Thoracic aorta (tissue), 2 donors: ENCODE measurements around the gene COL21A1. TPM values are rescaled to one million over a fixed set of nuclear protein-coding genes. Genes with fewer than 3 reads are reported as not detected.
A peak's percentile ranks its signal among the peaks of the same experiment; 100 is the strongest.

ENCODE experiments used
- ATAC-seq: fragments of 150-250 bp; one replicate; pipeline ENCODE4 v1.8.0; 2017; ENCODE audit warnings: low read depth; ENCODE audit not compliant: insufficient number of reproducible peaks, low FRiP score
- DNase-seq: peaks from one replicate; pipeline ENCODE4 v3.0.0-alpha.2; 2020; ENCODE audit warnings: low spot score
- H3K27ac ChIP-seq, 2 donors: fragments of 200-600 bp; sonication (generic); 1 replicate in 1 of 2; 2 replicates in 1 of 2; pipeline ENCODE4 v1.5.1; 2016; ENCODE audit warnings: mild to moderate bottlenecking in 2 of 2, moderate library complexity in 2 of 2
- H3K27me3 ChIP-seq: fragments of 200-600 bp; sonication (generic); replicated peaks from 2 replicates; pipeline ENCODE4 v1.6.0; 2016; ENCODE audit warnings: mild to moderate bottlenecking; ENCODE audit not compliant: insufficient read depth
- H3K36me3 ChIP-seq: fragments of 200-600 bp; sonication (generic); one replicate; pipeline ENCODE4 v1.5.1; 2016
- H3K4me1 ChIP-seq, 2 donors: fragments of 200-600 bp; sonication (generic); 1 replicate in 1 of 2; 2 replicates in 1 of 2; pipeline versions ENCODE4 v1.5.1 to v1.6.0; 2016; ENCODE audit warnings: low read depth in 2 of 2, mild to moderate bottlenecking in 1 of 2; ENCODE audit not compliant: control insufficient read depth in 1 of 2
- H3K4me3 ChIP-seq: fragments of 200-600 bp; sonication (generic); 2 replicates; pipeline ENCODE4 v1.5.1; 2016; ENCODE audit warnings: mild to moderate bottlenecking
- H3K9me3 ChIP-seq: fragments of 200-600 bp; sonication (generic); 2 replicates; pipeline ENCODE4 v1.5.1; 2016
- total RNA-seq, 2 donors: library from RNA; depleted of rRNA; stranded (reverse); fragments of >200 nt; gene quantifications; one replicate each; pipeline versions ENCODE4 v1.1.0 to v1.2.3, GENCODE V29; 2016
- TF ChIP-seq, protein P1 (sequence below): fragments of 200-600 bp; sonication (generic); IDR thresholded peaks from one replicate; pipeline ENCODE4 v1.5.1; 2019; ENCODE audit warnings: antibody characterized with exemption

COL21A1 gene
- total RNA-seq, 2 donors from 2014 or later: 52.6 to 53.7 TPM

DNA sequence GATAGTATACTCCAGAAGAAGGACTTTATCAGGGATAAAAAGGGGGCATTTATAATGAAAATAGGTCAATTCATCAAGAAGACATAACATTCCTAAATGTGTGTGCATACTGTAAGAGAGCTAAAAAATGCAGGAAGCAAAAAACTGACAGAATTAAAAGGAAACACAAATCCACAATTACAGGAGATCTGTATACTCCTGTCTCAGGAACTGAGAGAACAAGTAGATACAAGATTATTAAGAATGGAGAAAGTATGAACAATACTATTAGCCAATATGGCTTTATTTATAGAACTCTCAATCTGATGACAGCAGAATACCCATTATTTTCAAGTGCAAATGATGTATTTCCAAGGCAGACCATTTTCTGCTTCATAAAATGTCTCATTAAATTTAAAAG, 204.3 kb downstream of the COL21A1 start:
- TF ChIP-seq, protein P1, sequence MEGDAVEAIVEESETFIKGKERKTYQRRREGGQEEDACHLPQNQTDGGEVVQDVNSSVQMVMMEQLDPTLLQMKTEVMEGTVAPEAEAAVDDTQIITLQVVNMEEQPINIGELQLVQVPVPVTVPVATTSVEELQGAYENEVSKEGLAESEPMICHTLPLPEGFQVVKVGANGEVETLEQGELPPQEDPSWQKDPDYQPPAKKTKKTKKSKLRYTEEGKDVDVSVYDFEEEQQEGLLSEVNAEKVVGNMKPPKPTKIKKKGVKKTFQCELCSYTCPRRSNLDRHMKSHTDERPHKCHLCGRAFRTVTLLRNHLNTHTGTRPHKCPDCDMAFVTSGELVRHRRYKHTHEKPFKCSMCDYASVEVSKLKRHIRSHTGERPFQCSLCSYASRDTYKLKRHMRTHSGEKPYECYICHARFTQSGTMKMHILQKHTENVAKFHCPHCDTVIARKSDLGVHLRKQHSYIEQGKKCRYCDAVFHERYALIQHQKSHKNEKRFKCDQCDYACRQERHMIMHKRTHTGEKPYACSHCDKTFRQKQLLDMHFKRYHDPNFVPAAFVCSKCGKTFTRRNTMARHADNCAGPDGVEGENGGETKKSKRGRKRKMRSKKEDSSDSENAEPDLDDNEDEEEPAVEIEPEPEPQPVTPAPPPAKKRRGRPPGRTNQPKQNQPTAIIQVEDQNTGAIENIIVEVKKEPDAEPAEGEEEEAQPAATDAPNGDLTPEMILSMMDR: no peak
- DNase-seq: no peak
- no peaks in the 10 kb centered on the region for H3K9me3 ChIP-seq

DNA sequence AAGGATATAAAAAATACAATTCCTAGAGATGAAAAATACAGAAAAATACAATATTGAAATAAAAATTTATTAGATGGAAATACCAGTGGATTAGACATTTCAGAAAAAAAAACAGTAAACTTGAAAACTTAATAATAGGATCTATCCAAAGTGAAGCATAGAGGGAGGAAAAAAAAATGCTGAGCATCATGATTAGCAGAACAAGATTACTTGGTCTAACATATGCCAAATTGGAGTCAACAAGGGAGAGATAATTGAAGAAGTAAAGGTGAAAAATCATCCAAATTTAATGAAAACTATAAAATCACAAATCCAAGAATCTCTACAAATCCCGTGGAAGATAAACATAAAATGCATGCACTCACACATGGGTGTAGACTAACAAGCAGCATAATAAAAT, 205.8 kb downstream of the COL21A1 start:
- Histone ChIP-seq H3K9me3 (no peaks in the 10 kb centered on the region), H3K27me3 (no peaks in the 10 kb centered on the region), H3K4me3 (no peak overlapping the region), H3K27ac (no peak overlapping the region), H3K36me3 (no peaks in the 10 kb centered on the region), H3K4me1 (peaks cover 13 to 17% of the 10 kb centered on the region in 2 donors)
- ATAC-seq (no peak), DNase-seq (no peak)
- TF ChIP-seq, protein P1: no peak

More for the DNA sequence above, 204.3 kb downstream of the COL21A1 start:
- peaks cover 8 to 17% of the 10 kb centered on the region in 2 donors for H3K4me1 ChIP-seq
- no peak overlapping the region for H3K27ac ChIP-seq
- H3K27me3 ChIP-seq: no peaks in the 10 kb centered on the region
- no peak for ATAC-seq
- H3K4me3 ChIP-seq: no peak overlapping the region
- no peaks in the 10 kb centered on the region for H3K36me3 ChIP-seq

DNA sequence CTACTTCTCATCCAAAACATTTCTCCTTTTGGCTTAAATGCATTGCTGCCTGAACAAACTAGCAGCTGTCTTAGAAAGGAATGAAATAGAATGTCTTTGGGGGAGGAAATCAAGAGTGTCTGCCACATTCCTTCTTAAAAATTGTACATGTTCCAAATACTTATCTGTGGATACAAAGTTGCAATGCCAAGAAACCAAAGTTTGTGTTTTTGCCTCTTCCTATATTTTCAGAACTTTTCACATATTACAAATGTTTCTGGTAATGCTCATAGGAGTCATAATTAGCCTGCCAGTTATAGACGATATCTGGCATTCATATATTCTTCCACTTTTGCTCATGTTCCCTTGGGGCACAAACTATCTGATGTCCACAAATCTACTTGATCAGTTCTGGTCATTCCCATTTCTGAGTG, 206.5 kb downstream of the COL21A1 start:
- H3K36me3 ChIP-seq: no peaks in the 10 kb centered on the region
- no peak overlapping the region for H3K4me3 ChIP-seq
- TF ChIP-seq, protein P1: no peak
- DNase-seq (no peak), ATAC-seq (no peak)
- no peaks in the 10 kb centered on the region for H3K27me3 ChIP-seq
- no peaks in the 10 kb centered on the region for H3K9me3 ChIP-seq
- H3K4me1 ChIP-seq: peaks cover 11 to 13% of the 10 kb centered on the region in 2 donors
- H3K27ac ChIP-seq: peak overlapping the region in 1 of 2 donors; percentile 23

DNA sequence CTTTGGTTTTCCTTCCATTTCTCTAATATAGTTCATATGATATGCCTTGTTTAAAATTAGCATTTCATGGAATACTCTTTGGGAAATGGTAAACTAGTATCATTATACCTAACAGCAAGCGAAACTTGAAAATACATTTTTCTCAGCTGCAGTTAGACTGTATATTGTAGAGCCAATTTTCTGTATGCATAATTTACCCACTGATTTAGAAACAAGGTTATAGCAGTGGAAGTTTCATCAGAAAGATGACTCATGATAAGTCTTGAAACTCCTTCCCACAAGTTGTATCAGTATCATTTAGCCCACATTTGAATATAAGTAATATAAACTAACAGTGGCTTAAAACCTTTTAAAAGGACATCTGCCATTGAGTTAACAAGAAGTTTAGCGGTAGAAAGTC, 207.2 kb downstream of the COL21A1 start:
- ATAC-seq (no peak), DNase-seq (no peak)
- Histone ChIP-seq H3K36me3 (no peaks in the 10 kb centered on the region), H3K9me3 (no peaks in the 10 kb centered on the region), H3K4me1 (peaks cover 9 to 13% of the 10 kb centered on the region in 2 donors), H3K27ac (peak overlapping the region in 1 of 2 donors; percentile 23), H3K27me3 (no peaks in the 10 kb centered on the region), H3K4me3 (no peak overlapping the region)
- TF ChIP-seq, protein P1: no peak

DNA sequence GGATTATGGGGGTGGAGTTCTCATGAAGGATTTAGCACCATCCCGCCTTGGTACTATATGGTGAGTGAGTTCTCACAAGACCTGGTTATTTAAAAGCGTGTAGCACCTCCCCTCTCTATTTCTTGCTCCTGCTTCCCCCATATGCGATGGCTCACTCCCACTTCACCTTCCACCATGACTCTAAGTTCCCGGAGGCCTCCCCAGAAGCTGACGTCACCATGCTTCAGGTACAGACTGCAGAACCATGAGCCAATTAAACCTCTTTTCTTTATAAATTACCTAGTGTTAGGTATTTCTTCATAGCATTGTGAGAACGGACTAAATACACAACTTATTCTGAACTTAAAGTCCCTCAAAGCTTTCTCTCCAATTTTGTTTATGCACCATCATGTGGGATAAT, 208.6 kb downstream of the COL21A1 start:
- no peak for ATAC-seq
- no peaks in the 10 kb centered on the region for H3K27me3 ChIP-seq
- H3K4me3 ChIP-seq: no peak overlapping the region
- peaks cover 12 to 13% of the 10 kb centered on the region in 2 donors for H3K4me1 ChIP-seq
- no peak overlapping the region for H3K27ac ChIP-seq
- no peaks in the 10 kb centered on the region for H3K36me3 ChIP-seq
- H3K9me3 ChIP-seq: no peaks in the 10 kb centered on the region
- TF ChIP-seq, protein P1: no peak
- no peak for DNase-seq
